ENCODE data around the gene MPPED2.

Gene MPPED2

GRCh38 chr11:30509364-30509763 is 76.8 kb downstream of the MPPED2 start:
- H3K4me1 ChIP-seq (ENCODE audit: control insufficient read depth in 1 of 2, insufficient read depth in 1 of 2, low read depth in 1 of 2, low read length in 1 of 2) = no peaks in the 10 kb centered on the region
- no peaks in the 10 kb centered on the region for H3K9me3 ChIP-seq
- H3K27me3 ChIP-seq = no peaks in the 10 kb centered on the region
- H3K4me3 ChIP-seq (ENCODE audit: low read depth in 1 of 2, low read length in 1 of 2) = no peak overlapping the region
- H3K36me3 ChIP-seq = no peaks in the 10 kb centered on the region
- TF ChIP-seq CTCF (IDR thresholded peaks at IDR 0.05) = no peak
- H3K27ac ChIP-seq = no peak overlapping the region

GRCh38 chr11:30508594-30508993 is 77.6 kb downstream of the MPPED2 start:
- no peak for TF ChIP-seq CTCF (IDR thresholded peaks at IDR 0.05)
- Histone ChIP-seq H3K27ac (no peak overlapping the region), H3K27me3 (no peaks in the 10 kb centered on the region)

GRCh38 chr11:30505603-30506002 is 80.5 kb downstream of the MPPED2 start:
- Histone ChIP-seq H3K36me3 (no peaks in the 10 kb centered on the region), H3K27ac (no peak overlapping the region), H3K27me3 (no peaks in the 10 kb centered on the region), H3K9me3 (no peaks in the 10 kb centered on the region), H3K4me1 (ENCODE audit: control insufficient read depth in 1 of 2, insufficient read depth in 1 of 2, low read depth in 1 of 2, low read length in 1 of 2) (no peaks in the 10 kb centered on the region), H3K4me3 (ENCODE audit: low read depth in 1 of 2, low read length in 1 of 2) (no peak overlapping the region)
- no peak for TF ChIP-seq CTCF (IDR thresholded peaks at IDR 0.05)

More at GRCh38 chr11:30508594-30508993, 77.6 kb downstream of the MPPED2 start:
- no peaks in the 10 kb centered on the region for H3K36me3 ChIP-seq
- H3K4me3 ChIP-seq (ENCODE audit: low read depth in 1 of 2, low read length in 1 of 2) = no peak overlapping the region
- H3K9me3 ChIP-seq = no peaks in the 10 kb centered on the region
- H3K4me1 ChIP-seq (ENCODE audit: control insufficient read depth in 1 of 2, insufficient read depth in 1 of 2, low read depth in 1 of 2, low read length in 1 of 2) = no peaks in the 10 kb centered on the region

- Histone ChIP-seq H3K27me3 (no peaks in the 10 kb centered on the region), H3K4me1 (ENCODE audit: control insufficient read depth in 1 of 2, insufficient read depth in 1 of 2, low read depth in 1 of 2, low read length in 1 of 2) (no peaks in the 10 kb centered on the region), H3K9me3 (no peaks in the 10 kb centered on the region), H3K4me3 (ENCODE audit: low read depth in 1 of 2, low read length in 1 of 2) (no peak overlapping the region), H3K36me3 (no peaks in the 10 kb centered on the region), H3K27ac (no peak overlapping the region)
- no peak for TF ChIP-seq CTCF (IDR thresholded peaks at IDR 0.05)
Measured at GRCh38 chr11:30504468-30504867, 81.7 kb downstream of the MPPED2 start.

- Histone ChIP-seq H3K4me1 (ENCODE audit: control insufficient read depth in 1 of 2, insufficient read depth in 1 of 2, low read depth in 1 of 2, low read length in 1 of 2) (no peaks in the 10 kb centered on the region), H3K9me3 (no peaks in the 10 kb centered on the region), H3K27ac (no peak overlapping the region), H3K4me3 (ENCODE audit: low read depth in 1 of 2, low read length in 1 of 2) (no peak overlapping the region), H3K27me3 (no peaks in the 10 kb centered on the region), H3K36me3 (no peaks in the 10 kb centered on the region)
- TF ChIP-seq CTCF (IDR thresholded peaks at IDR 0.05) = no peak
Measured at GRCh38 chr11:30503156-30503555, 83.0 kb downstream of the MPPED2 start.

GRCh38 chr11:30502305-30502704 is 83.8 kb downstream of the MPPED2 start:
- TF ChIP-seq CTCF (IDR thresholded peaks at IDR 0.05) = no peak
- Histone ChIP-seq H3K27me3 (no peaks in the 10 kb centered on the region), H3K4me3 (ENCODE audit: low read depth in 1 of 2, low read length in 1 of 2) (no peak overlapping the region), H3K9me3 (no peaks in the 10 kb centered on the region), H3K36me3 (no peaks in the 10 kb centered on the region), H3K27ac (no peak overlapping the region), H3K4me1 (ENCODE audit: control insufficient read depth in 1 of 2, insufficient read depth in 1 of 2, low read depth in 1 of 2, low read length in 1 of 2) (no peaks in the 10 kb centered on the region)

Data from neutrophil (primary cell).